Measurements from ENCODE around the gene ZNF385C. TPM values are rescaled to one million over a fixed set of nuclear protein-coding genes. Genes with fewer than 3 reads are reported as not detected.
A peak's percentile ranks its signal among the peaks of the same experiment; 100 is the strongest.

Gene ZNF385C
- total and polyA plus RNA-seq, 7 experiments from 2014 or later: 0.15 to 0.45 (median 0.23) TPM; not detected in 3

GRCh38 chr17:42117397-42118125 lies 19.3 kb upstream of the ZNF385C start:
- H3K36me3 ChIP-seq (ENCODE audit: control insufficient read depth in 2 of 3, insufficient read depth in 3 of 3, low read length in 3 of 3): peaks cover 0 to 42% (median 5%) of the 10 kb centered on the region in 3 experiments
- peaks cover 4 to 13% (median 5%) of the 10 kb centered on the region in 5 donors for H3K36me3 Mint-ChIP-seq
- no peaks in the 10 kb centered on the region for H3K27me3 ChIP-seq (ENCODE audit: control insufficient read depth in 2 of 2, insufficient read depth in 2 of 2, low read length in 2 of 2)
- H3K4me1 Mint-ChIP-seq: peaks cover 10 to 38% (median 32%) of the 10 kb centered on the region in 7 donors
- peaks cover 11 to 23% of the 10 kb centered on the region in 2 donors for H3K4me1 ChIP-seq (ENCODE audit: control insufficient read depth in 2 of 2, insufficient read depth in 2 of 2, low read length in 2 of 2)
- DNase-seq (no peak), ATAC-seq (no peak)
- H3K9me3 Mint-ChIP-seq: no peaks in the 10 kb centered on the region
- POLR2A ChIA-PET: interaction anchor here (0.7 to 1.6 kb wide), 5 partner anchors 20 to 153 kb away, joined by 3 to 5 read pairs (median 3); partner anchors contain the start of gene DNAJC7
- intact Hi-C loops (cut with micrococcal nuclease): loop anchor here (1.0 to 5.0 kb wide), 3 partner anchors 64 to 410 kb away; partner anchors contain the start of gene KCNH4 (in 2 of the 2)
- peak overlapping the region in 1 of 9 donors; percentile 2 for H3K27ac Mint-ChIP-seq
- CTCF ChIA-PET: interaction anchor here (0.6 to 2.0 kb wide), 12 partner anchors 12 to 866 kb away, joined by 3 to 10 read pairs (median 4); partner anchors contain the start of genes KCNH4 and NKIRAS2
- H3K4me3 Mint-ChIP-seq: peak overlapping the region in 1 of 10 donors; percentile 70
- H3K9me3 ChIP-seq (ENCODE audit: control insufficient read depth in 2 of 3, low read length in 3 of 3): no peaks in the 10 kb centered on the region
- H3K4me3 ChIP-seq (ENCODE audit: low read length): no peak overlapping the region
- no peaks in the 10 kb centered on the region for H3K27me3 Mint-ChIP-seq
- H3K27ac ChIP-seq (ENCODE audit: low read depth, low read length): no peak overlapping the region

GRCh38 chr17:42116705-42117396 lies 18.6 kb upstream of the ZNF385C start:
- no peaks in the 10 kb centered on the region for H3K27me3 ChIP-seq (ENCODE audit: control insufficient read depth in 2 of 2, insufficient read depth in 2 of 2, low read length in 2 of 2)
- H3K4me3 ChIP-seq (ENCODE audit: low read length): no peak overlapping the region
- DNase-seq: peak; percentile 62 to 86 (median 81)
- Mint-ChIP-seq H3K27ac (peak overlapping the region in 8 of 9 donors; percentile 2 to 69 (median 48)), H3K27me3 (no peaks in the 10 kb centered on the region), H3K4me3 (peak overlapping the region in 3 of 10 donors; percentile 6 to 70 (median 13)), H3K4me1 (peaks cover 10 to 44% (median 39%) of the 10 kb centered on the region in 7 donors), H3K36me3 (peaks cover 4 to 15% (median 5%) of the 10 kb centered on the region in 5 donors), H3K9me3 (no peaks in the 10 kb centered on the region)
- H3K4me1 ChIP-seq (ENCODE audit: control insufficient read depth in 2 of 2, insufficient read depth in 2 of 2, low read length in 2 of 2): peaks cover 13 to 26% of the 10 kb centered on the region in 2 donors
- intact Hi-C loops (cut with micrococcal nuclease): loop anchor here (1.0 to 5.0 kb wide), 5 partner anchors 50 to 410 kb away; partner anchors contain the start of gene KCNH4 (in 1 of the 2)
- no peak overlapping the region for H3K27ac ChIP-seq (ENCODE audit: low read depth, low read length)
- peak; percentile 65 for ATAC-seq
- CTCF ChIA-PET: interaction anchor here (1.1 to 2.0 kb wide), 9 partner anchors 11 to 290 kb away, joined by 4 to 10 read pairs (median 4); partner anchors contain the start of genes DNAJC7 and NKIRAS2
- no peaks in the 10 kb centered on the region for H3K9me3 ChIP-seq (ENCODE audit: control insufficient read depth in 2 of 3, low read length in 3 of 3)
- H3K36me3 ChIP-seq (ENCODE audit: control insufficient read depth in 2 of 3, insufficient read depth in 3 of 3, low read length in 3 of 3): peaks cover 0 to 42% (median 5%) of the 10 kb centered on the region in 3 experiments
- POLR2A ChIA-PET: interaction anchor here (0.6 to 1.4 kb wide), 3 partner anchors 26 to 157 kb away, joined by 3 to 4 read pairs (median 3); no protein-coding TSS in a partner anchor

GRCh38 chr17:42114118-42114517 lies 15.8 kb upstream of the ZNF385C start:
- ATAC-seq: no peak
- peaks cover 12 to 31% of the 10 kb centered on the region in 2 donors for H3K4me1 ChIP-seq (ENCODE audit: control insufficient read depth in 2 of 2, insufficient read depth in 2 of 2, low read length in 2 of 2)
- peaks cover 0 to 44% (median 5%) of the 10 kb centered on the region in 3 experiments for H3K36me3 ChIP-seq (ENCODE audit: control insufficient read depth in 2 of 3, insufficient read depth in 3 of 3, low read length in 3 of 3)
- H3K9me3 ChIP-seq (ENCODE audit: control insufficient read depth in 2 of 3, low read length in 3 of 3): no peaks in the 10 kb centered on the region
- Mint-ChIP-seq H3K27me3 (no peaks in the 10 kb centered on the region), H3K27ac (peak overlapping the region in 6 of 9 donors; percentile 49 to 100 (median 82)), H3K9me3 (peaks cover 0 to 2% (median 0%) of the 10 kb centered on the region in 11 donors), H3K4me1 (peaks cover 22 to 55% (median 46%) of the 10 kb centered on the region in 7 donors), H3K36me3 (peaks cover 5 to 27% (median 12%) of the 10 kb centered on the region in 5 donors), H3K4me3 (no peak overlapping the region)
- H3K27me3 ChIP-seq (ENCODE audit: control insufficient read depth in 2 of 2, insufficient read depth in 2 of 2, low read length in 2 of 2): no peaks in the 10 kb centered on the region
- no peak overlapping the region for H3K4me3 ChIP-seq (ENCODE audit: low read length)
- POLR2A ChIA-PET: interaction anchor here (0.9 to 4.6 kb wide), 9 partner anchors 12 to 148 kb away, joined by 3 to 40 read pairs (median 11); partner anchors contain the start of genes CNP, DNAJC7, NKIRAS2 and ZNF385C
- intact Hi-C loops (cut with micrococcal nuclease): no loop called here
- H3K27ac ChIP-seq (ENCODE audit: low read depth, low read length): no peak overlapping the region
- CTCF ChIA-PET: interaction anchor here (0.6 to 3.5 kb wide), 9 partner anchors 10 to 552 kb away, joined by 3 to 22 read pairs (median 4); partner anchors contain the start of genes DNAJC7 and NKIRAS2
- DNase-seq: no peak

- H3K4me1 Mint-ChIP-seq: peaks cover 22 to 53% (median 41%) of the 10 kb centered on the region in 7 donors
- ChIA-PET POLR2A (interaction anchor here (0.6 to 4.6 kb wide), 18 partner anchors 8 to 275 kb away, joined by 3 to 40 read pairs (median 8); partner anchors contain the start of genes CNP, DNAJC7, GHDC and HSPB9), CTCF (interaction anchor here (0.6 to 3.5 kb wide), 9 partner anchors 9 to 96 kb away, joined by 3 to 22 read pairs (median 4); partner anchors contain the start of genes DNAJC7 and NKIRAS2)
- intact Hi-C loops (cut with micrococcal nuclease): loop anchor here (2.0 kb wide), 2 partner anchors 21 to 41 kb away; partner anchors contain the start of gene RAB5C (in 1 of the 2)
- H3K27me3 ChIP-seq (ENCODE audit: control insufficient read depth in 2 of 2, insufficient read depth in 2 of 2, low read length in 2 of 2): no peaks in the 10 kb centered on the region
- DNase-seq (no peak), ATAC-seq (no peak)
- H3K4me3 Mint-ChIP-seq: peak overlapping the region in 1 of 10 donors; percentile 66
- no peaks in the 10 kb centered on the region for H3K9me3 ChIP-seq (ENCODE audit: control insufficient read depth in 2 of 3, low read length in 3 of 3)
- peaks cover 5 to 28% (median 16%) of the 10 kb centered on the region in 5 donors for H3K36me3 Mint-ChIP-seq
- peak overlapping the region; percentile 83 for H3K27ac ChIP-seq (ENCODE audit: low read depth, low read length)
- H3K27ac Mint-ChIP-seq: peak overlapping the region in 8 of 9 donors; percentile 25 to 100 (median 96)
- H3K9me3 Mint-ChIP-seq: peaks cover 0 to 2% (median 0%) of the 10 kb centered on the region in 11 donors
- H3K27me3 Mint-ChIP-seq: no peaks in the 10 kb centered on the region
- H3K36me3 ChIP-seq (ENCODE audit: control insufficient read depth in 2 of 3, insufficient read depth in 3 of 3, low read length in 3 of 3): peaks cover 0 to 44% (median 5%) of the 10 kb centered on the region in 3 experiments
- H3K4me3 ChIP-seq (ENCODE audit: low read length): peak overlapping the region; percentile 83
- H3K4me1 ChIP-seq (ENCODE audit: control insufficient read depth in 2 of 2, insufficient read depth in 2 of 2, low read length in 2 of 2): peaks cover 12 to 31% of the 10 kb centered on the region in 2 donors
Measured at GRCh38 chr17:42113293-42114069, 15.2 kb upstream of the ZNF385C start.

GRCh38 chr17:42112552-42113176 lies 14.4 kb upstream of the ZNF385C start, which contains the start of gene DHX58:
TSS of gene DHX58 (minus strand) at chr17:42112714. CDS start at chr17:42111892, 822 bp downstream.
- peak within 1 kb of the TSS; percentile 83 for H3K4me3 ChIP-seq (ENCODE audit: low read length)
- DNase-seq: peak; percentile 47 to 86 (median 81)
- ChIA-PET CTCF (interaction anchor here (0.6 to 3.5 kb wide), 11 partner anchors 8 to 146 kb away, joined by 3 to 22 read pairs (median 4); partner anchors contain the start of genes CNP, KAT2A and NKIRAS2), POLR2A (interaction anchor here (0.6 to 4.6 kb wide), 20 partner anchors 9 to 276 kb away, joined by 3 to 40 read pairs (median 6); partner anchors contain the start of genes CNP, DNAJC7, GHDC and HSPB9)
- peak within 1 kb of the TSS; percentile 83 for H3K27ac ChIP-seq (ENCODE audit: low read depth, low read length)
- H3K27ac Mint-ChIP-seq: peak within 1 kb of the TSS; percentile 94 to 100 (median 97)
- intact Hi-C loops (cut with micrococcal nuclease): loop anchor here (1.0 to 2.0 kb wide), 7 partner anchors 9 to 146 kb away; partner anchors contain the start of genes CNP (in 2 of the 2), DNAJC7 (in 2 of the 2), KAT2A (in 1 of the 2) and RAB5C (in 1 of the 2)
- peak within 1 kb of the TSS; percentile 86 to 96 (median 94) for H3K4me3 Mint-ChIP-seq
- no peaks in the 10 kb centered on the region for H3K9me3 ChIP-seq (ENCODE audit: control insufficient read depth in 2 of 3, low read length in 3 of 3)
- H3K27me3 Mint-ChIP-seq: no peaks in the 10 kb centered on the region
- no peaks in the 10 kb centered on the region for H3K27me3 ChIP-seq (ENCODE audit: control insufficient read depth in 2 of 2, insufficient read depth in 2 of 2, low read length in 2 of 2)
- peaks cover 12 to 34% of the 10 kb centered on the region in 2 donors for H3K4me1 ChIP-seq (ENCODE audit: control insufficient read depth in 2 of 2, insufficient read depth in 2 of 2, low read length in 2 of 2)
- ATAC-seq: peak; percentile 85
- H3K36me3 Mint-ChIP-seq: peaks cover 3 to 28% (median 20%) of the 10 kb centered on the region in 5 donors
- peaks cover 0 to 2% (median 0%) of the 10 kb centered on the region in 11 donors for H3K9me3 Mint-ChIP-seq
- peaks cover 22 to 60% (median 48%) of the 10 kb centered on the region in 7 donors for H3K4me1 Mint-ChIP-seq
- peaks cover 0 to 40% (median 5%) of the 10 kb centered on the region in 3 experiments for H3K36me3 ChIP-seq (ENCODE audit: control insufficient read depth in 2 of 3, insufficient read depth in 3 of 3, low read length in 3 of 3)

Data from naive thymus-derived CD4-positive, alpha-beta T cell (primary cell).